ENCODE measurements around the gene SPATA9.
A peak's percentile ranks its signal among the peaks of the same experiment; 100 is the strongest.
"Not testable (repeated sequence)": the region's sequence is repeated elsewhere in the genome, so short reads cannot be mapped to it uniquely, and the experiment has no call there.

SPATA9 gene

DNA sequence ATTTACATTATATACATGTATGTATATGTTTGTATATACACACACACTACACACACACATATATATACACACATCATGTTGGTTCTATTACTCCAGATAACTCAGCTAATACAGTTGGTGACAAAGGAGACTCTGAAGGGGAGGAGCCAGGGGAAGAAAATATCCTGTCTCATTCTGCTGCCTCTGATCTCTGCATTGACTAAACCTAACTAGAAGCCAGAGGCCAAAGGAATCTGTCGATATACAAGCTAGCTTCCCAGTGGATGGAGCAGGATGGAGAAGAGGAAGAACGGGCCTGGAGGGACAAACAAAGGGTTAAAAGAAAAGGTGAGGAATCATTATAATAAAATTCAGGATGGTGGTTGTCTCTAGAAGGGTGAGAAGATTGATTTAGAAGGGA lies 34.6 kb upstream of the SPATA9 start:
- no peak for ATAC-seq
- TF ChIP-seq PPARA (CRISPR knock-in tag; IDR thresholded peaks at IDR 0.05; ENCODE audit: borderline replicate concordance) = no peak
- no peak for TF ChIP-seq TOX (CRISPR knock-in tag; IDR thresholded peaks at IDR 0.05; ENCODE audit: borderline replicate concordance)
- TF ChIP-seq ESRRG (CRISPR knock-in tag; IDR thresholded peaks at IDR 0.05) = no peak
- TF ChIP-seq ZFP3 (CRISPR knock-in tag; IDR thresholded peaks at IDR 0.05) = no peak
- no peak for TF ChIP-seq CREB5 (CRISPR knock-in tag; IDR thresholded peaks at IDR 0.05; ENCODE audit: low read depth)
- no peak for TF ChIP-seq OSR1 (CRISPR knock-in tag; IDR thresholded peaks at IDR 0.05)
- no peak for TF ChIP-seq TCF4 (CRISPR knock-in tag; IDR thresholded peaks at IDR 0.05; ENCODE audit: borderline replicate concordance)
- no peak for TF ChIP-seq ZC3H10 (CRISPR knock-in tag; IDR thresholded peaks at IDR 0.05)
- no peak for TF ChIP-seq ARNTL (CRISPR knock-in tag; IDR thresholded peaks at IDR 0.05; ENCODE audit: borderline replicate concordance, low read depth)
- no peak for TF ChIP-seq GLIS3 (CRISPR knock-in tag; IDR thresholded peaks at IDR 0.05)
- no peak for TF ChIP-seq BACH2 (CRISPR knock-in tag; IDR thresholded peaks at IDR 0.05; ENCODE audit: borderline replicate concordance)
- no peak for TF ChIP-seq ZNF565 (CRISPR knock-in tag; conservative IDR thresholded peaks at IDR 0.05; ENCODE audit: low read depth)
- no peak for TF ChIP-seq RARB (CRISPR knock-in tag; IDR thresholded peaks at IDR 0.05)
- no peak for TF ChIP-seq CSDC2 (CRISPR knock-in tag; IDR thresholded peaks at IDR 0.05)

- TF ChIP-seq CSDC2 (CRISPR knock-in tag; IDR thresholded peaks at IDR 0.05) (no peak), ZNF8 (CRISPR knock-in tag; IDR thresholded peaks at IDR 0.05) (no peak), BACH2 (CRISPR knock-in tag; IDR thresholded peaks at IDR 0.05; ENCODE audit: borderline replicate concordance) (no peak), ESRRG (CRISPR knock-in tag; IDR thresholded peaks at IDR 0.05) (no peak), CREB5 (CRISPR knock-in tag; IDR thresholded peaks at IDR 0.05; ENCODE audit: low read depth) (no peak)
- peak; percentile 37 for ATAC-seq
These were observed 33.1 kb upstream of the SPATA9 start for GRCh38 chr5:95715799-95716461.

DNA sequence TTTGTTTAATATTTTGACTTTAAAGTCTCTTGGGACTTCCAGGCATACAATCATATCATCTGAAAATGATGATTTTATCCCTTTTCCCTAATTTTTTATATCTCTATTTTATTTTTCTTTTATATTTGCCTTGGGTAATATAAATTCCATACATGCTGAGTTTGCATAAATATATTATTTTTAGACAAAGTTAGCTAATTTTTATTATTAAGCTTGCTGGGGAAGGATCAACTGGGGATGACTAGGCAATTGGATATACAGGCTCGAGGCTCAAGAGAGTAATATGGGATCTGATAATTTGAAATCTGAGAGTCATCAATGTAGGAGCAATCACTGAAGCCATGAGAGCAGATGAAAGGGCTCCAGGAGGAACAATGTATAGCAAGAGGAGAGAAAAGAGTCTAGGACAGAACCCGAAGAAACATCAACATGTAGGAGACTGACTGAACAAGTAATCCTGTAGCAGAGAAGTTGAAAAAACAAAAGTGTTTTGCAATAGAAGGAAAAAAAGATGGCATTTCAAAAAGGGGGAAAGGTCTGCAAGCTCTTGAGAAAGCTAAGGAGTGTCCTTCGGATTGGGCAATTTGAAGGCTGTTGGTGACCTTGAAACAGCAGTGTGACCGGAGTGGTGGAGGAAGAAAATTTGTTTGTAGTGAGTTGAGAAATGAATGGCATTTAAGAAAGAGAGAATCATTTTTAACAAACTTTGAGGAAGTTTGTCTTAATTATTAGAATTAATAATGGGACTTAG lies 31.3 kb upstream of the SPATA9 start:
- no peak for TF ChIP-seq ARNTL (CRISPR knock-in tag; IDR thresholded peaks at IDR 0.05; ENCODE audit: borderline replicate concordance, low read depth)
- TF ChIP-seq ZFP3 (CRISPR knock-in tag; IDR thresholded peaks at IDR 0.05) = no peak
- no peak for TF ChIP-seq ZNF565 (CRISPR knock-in tag; conservative IDR thresholded peaks at IDR 0.05; ENCODE audit: low read depth)
- TF ChIP-seq SNAI2 (CRISPR knock-in tag; IDR thresholded peaks at IDR 0.05) = no peak
- TF ChIP-seq TOX (CRISPR knock-in tag; IDR thresholded peaks at IDR 0.05; ENCODE audit: borderline replicate concordance) = no peak
- TF ChIP-seq PPARA (CRISPR knock-in tag; IDR thresholded peaks at IDR 0.05; ENCODE audit: borderline replicate concordance) = no peak
- TF ChIP-seq ZFP30 (CRISPR knock-in tag; IDR thresholded peaks at IDR 0.05) = no peak
- no peak for TF ChIP-seq CSDC2 (CRISPR knock-in tag; IDR thresholded peaks at IDR 0.05)
- TF ChIP-seq, protein P1, sequence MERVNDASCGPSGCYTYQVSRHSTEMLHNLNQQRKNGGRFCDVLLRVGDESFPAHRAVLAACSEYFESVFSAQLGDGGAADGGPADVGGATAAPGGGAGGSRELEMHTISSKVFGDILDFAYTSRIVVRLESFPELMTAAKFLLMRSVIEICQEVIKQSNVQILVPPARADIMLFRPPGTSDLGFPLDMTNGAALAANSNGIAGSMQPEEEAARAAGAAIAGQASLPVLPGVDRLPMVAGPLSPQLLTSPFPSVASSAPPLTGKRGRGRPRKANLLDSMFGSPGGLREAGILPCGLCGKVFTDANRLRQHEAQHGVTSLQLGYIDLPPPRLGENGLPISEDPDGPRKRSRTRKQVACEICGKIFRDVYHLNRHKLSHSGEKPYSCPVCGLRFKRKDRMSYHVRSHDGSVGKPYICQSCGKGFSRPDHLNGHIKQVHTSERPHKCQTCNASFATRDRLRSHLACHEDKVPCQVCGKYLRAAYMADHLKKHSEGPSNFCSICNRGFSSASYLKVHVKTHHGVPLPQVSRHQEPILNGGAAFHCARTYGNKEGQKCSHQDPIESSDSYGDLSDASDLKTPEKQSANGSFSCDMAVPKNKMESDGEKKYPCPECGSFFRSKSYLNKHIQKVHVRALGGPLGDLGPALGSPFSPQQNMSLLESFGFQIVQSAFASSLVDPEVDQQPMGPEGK (CRISPR knock-in tag; IDR thresholded peaks at IDR 0.05; ENCODE audit: borderline replicate concordance) = no peak
- TF ChIP-seq CREB5 (CRISPR knock-in tag; IDR thresholded peaks at IDR 0.05; ENCODE audit: low read depth) = no peak
- no peak for TF ChIP-seq POU6F1 (CRISPR knock-in tag; IDR thresholded peaks at IDR 0.05; ENCODE audit: borderline replicate concordance, low read depth)
- TF ChIP-seq, protein P2, sequence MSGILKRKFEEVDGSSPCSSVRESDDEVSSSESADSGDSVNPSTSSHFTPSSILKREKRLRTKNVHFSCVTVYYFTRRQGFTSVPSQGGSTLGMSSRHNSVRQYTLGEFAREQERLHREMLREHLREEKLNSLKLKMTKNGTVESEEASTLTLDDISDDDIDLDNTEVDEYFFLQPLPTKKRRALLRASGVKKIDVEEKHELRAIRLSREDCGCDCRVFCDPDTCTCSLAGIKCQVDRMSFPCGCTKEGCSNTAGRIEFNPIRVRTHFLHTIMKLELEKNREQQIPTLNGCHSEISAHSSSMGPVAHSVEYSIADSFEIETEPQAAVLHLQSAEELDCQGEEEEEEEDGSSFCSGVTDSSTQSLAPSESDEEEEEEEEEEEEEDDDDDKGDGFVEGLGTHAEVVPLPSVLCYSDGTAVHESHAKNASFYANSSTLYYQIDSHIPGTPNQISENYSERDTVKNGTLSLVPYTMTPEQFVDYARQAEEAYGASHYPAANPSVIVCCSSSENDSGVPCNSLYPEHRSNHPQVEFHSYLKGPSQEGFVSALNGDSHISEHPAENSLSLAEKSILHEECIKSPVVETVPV (CRISPR knock-in tag; IDR thresholded peaks at IDR 0.05) = no peak
- TF ChIP-seq ESRRG (CRISPR knock-in tag; IDR thresholded peaks at IDR 0.05) = no peak
- no peak for TF ChIP-seq OSR1 (CRISPR knock-in tag; IDR thresholded peaks at IDR 0.05)
- TF ChIP-seq TCF4 (CRISPR knock-in tag; IDR thresholded peaks at IDR 0.05; ENCODE audit: borderline replicate concordance) = no peak
- TF ChIP-seq GLIS3 (CRISPR knock-in tag; IDR thresholded peaks at IDR 0.05) = no peak
- no peak for TF ChIP-seq ZNF70 (CRISPR knock-in tag; IDR thresholded peaks at IDR 0.05)
- no peak for ATAC-seq

GRCh38 chr5:95713246-95713645 lies 30.5 kb upstream of the SPATA9 start:
- not testable (repeated sequence) for ATAC-seq

Data from SK-N-SH treated with all-trans-retinoic acid at 6 μM for 48 hours (cell line).